Measurements from ENCODE around the gene PROSER3.

GRCh38 chr19:35753634-35754369 lies 4.2 kb upstream of the PROSER3 start:
- TF ChIP-seq EZH2 (IDR thresholded peaks at IDR 0.05; ENCODE audit: borderline replicate concordance, insufficient read depth, low read depth, low read length, poor library complexity, severe bottlenecking) (no peak), CTCF (IDR thresholded peaks at IDR 0.05) (no peak)

Data from B cell (primary cell).